Activated CD4-positive, alpha-beta T cell treated with anti-CD3 and anti-CD28 coated beads, Interleukin-2, Interleukin-6, amounts not matched to agents 100 ng/mL and 50 ng/mL, durations not matched to agents 16 hours and 8 hours (primary cell): ENCODE measurements around the gene PPP1R13B.

ENCODE experiments used
- DNase-seq: peaks from one replicate; pipeline ENCODE4 v3.0.0-alpha.2; 2020

Gene PPP1R13B

DNA sequence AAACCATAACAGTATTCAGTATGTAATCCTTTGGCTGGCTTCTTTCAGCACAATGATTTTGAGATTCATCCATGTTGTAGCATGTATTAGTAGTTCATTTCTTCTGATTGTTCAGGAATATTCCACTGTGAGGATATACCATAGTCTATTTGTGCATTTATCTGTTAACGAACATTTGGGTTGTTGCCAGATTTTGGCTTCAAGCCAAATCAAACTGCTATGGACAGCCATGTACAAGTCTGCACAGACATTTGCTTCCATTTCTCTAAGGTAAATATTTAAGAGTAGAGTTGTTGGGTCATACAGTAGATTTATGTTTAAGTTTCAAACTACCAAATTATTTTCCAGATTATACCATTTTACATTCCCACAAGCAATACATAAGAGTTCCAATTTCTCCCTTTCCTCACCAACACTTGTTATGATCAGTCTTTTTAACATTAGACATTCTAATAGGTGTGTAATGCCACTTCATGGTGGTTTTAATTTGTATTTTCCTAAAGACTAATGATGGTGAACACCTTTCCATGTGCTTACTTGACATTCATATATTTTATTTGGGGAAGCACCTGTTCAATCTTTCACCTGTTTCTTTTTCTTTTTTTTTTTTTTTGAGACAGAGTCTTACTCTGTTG is 75.2 kb downstream of the PPP1R13B start:
- no peak for DNase-seq

DNA sequence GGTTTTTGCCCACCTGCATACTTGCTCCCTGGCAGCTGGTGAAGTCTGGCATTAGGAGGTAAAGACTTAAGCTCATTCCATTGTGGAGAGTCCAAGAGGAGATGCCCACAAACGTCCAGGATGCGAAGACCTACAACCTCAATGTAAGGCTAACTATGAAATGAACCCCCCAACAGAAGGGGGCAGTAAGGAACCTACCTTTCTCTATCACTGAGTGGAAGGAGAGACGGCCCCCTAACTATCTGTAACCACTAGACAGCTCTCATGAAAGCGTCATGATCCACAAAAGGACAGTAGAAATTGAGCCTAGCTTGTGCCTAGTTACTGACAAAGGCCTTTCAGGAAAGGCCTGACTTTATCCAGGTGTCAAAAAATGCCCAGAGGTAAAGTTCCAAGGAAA is 76.5 kb downstream of the PPP1R13B start:
- no peak for DNase-seq

GRCh38 chr14:103770500-103770899 is 76.9 kb downstream of the PPP1R13B start:
- DNase-seq = no peak

DNA sequence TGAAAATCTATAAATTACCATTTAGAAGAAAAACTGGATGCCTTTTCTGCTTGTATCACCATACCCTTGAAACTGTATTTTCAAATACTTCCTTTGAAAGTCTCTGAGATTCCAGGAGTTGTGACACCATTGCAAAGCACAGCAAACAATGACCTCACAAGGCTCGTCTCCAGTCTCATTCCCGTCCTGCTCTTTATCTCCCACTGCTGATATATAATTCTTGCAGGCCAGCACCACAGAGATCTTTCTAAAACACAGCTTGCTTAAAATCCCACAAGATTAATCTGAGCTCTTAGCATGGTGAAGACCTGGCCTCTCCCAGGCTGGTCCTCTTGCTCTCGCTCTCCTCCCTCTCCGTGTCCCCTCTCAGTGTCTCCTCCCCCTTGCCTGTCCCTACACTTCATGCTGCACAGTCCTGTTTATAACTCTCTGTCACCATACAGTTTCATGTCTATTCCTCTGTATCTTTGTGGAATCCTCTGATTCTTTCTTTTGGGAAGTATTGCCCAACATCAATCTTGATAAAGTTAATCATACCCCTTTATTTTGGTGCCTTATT is 80.0 kb downstream of the PPP1R13B start:
- DNase-seq = no peak

DNA sequence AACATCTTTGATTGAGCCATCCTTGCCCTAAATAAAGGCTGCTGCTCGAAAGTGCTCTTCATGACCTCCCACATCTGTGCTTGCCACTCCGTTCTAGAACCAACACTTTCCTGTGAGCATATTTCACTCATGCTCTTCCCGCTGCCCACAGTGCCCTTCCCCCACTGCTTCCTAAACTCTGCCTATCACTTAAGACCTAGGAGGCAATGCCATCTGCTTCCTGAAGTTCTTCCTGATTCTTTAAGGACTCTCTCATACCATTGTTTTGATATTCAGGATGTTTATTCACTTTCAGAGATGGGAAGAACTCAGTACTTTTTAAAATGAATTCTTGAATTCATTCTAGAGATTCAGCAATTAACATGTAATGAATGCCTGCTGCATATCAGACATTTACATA is 81.8 kb downstream of the PPP1R13B start:
- no peak for DNase-seq

GRCh38 chr14:103763730-103764488 is 83.5 kb downstream of the PPP1R13B start:
- DNase-seq = peak; percentile 20

GRCh38 chr14:103762541-103762940 is 84.8 kb downstream of the PPP1R13B start:
- DNase-seq = no peak

- DNase-seq = no peak
These were observed 85.3 kb downstream of the PPP1R13B start for GRCh38 chr14:103762036-103762435.

DNA sequence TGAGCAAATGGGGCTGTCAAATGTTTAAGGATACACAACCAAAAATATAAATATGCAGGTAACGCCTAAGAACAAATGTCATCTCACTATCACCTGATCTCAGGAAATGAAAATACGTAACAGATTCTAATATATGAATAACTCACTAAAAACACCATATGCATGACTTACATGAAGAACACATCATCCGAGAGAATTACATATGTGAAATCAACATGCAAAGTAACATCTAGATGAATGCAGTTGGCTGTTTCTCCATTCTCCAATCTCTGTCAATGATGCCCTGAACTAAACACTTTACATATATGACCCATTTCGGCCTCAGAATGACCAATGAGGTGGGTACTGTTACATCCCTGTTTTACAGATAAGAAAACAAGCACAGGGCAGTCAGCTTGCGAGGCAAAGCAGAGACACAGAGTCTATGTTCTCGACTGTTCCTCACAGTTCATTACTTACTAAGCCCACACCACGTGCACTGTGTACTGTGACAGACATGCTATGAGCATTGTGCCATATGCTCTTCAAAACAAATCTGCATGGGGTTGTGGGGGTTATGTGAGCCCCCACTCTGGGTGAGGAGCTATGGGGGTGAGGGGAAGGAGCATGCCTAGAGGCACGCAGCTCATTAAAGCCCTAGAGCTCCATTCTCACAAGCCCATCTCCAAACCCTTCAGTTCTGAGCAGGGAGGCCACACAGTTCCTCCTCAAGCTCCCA is 89.2 kb downstream of the PPP1R13B start:
- no peak for DNase-seq

GRCh38 chr14:103755060-103755459 is 92.3 kb downstream of the PPP1R13B start:
- no peak for DNase-seq

GRCh38 chr14:103753774-103754173 is 93.6 kb downstream of the PPP1R13B start:
- DNase-seq = no peak

GRCh38 chr14:103749860-103750259 is 97.5 kb downstream of the PPP1R13B start:
- DNase-seq = no peak

- no peak for DNase-seq
These were observed 97.9 kb downstream of the PPP1R13B start for GRCh38 chr14:103749452-103749851.

DNA sequence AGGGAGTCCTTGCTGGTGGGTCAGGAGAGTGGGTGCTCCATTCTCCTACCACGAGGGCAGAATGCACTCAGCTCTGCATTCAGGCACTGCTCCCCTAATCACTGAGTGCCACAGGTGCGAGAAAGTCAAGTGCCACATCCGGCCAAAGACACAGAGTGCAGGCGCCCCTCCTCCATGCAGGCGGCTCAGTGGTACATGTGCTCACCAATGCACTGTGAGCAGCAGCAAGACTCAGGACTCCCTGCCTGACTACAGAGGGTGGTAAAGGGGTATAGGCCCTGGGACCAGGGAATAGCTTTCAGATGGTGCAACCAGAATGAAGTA is 98.9 kb downstream of the PPP1R13B start:
- peak; percentile 64 for DNase-seq

GRCh38 chr14:103746701-103747100 is 100.7 kb downstream of the PPP1R13B start:
- no peak for DNase-seq

DNA sequence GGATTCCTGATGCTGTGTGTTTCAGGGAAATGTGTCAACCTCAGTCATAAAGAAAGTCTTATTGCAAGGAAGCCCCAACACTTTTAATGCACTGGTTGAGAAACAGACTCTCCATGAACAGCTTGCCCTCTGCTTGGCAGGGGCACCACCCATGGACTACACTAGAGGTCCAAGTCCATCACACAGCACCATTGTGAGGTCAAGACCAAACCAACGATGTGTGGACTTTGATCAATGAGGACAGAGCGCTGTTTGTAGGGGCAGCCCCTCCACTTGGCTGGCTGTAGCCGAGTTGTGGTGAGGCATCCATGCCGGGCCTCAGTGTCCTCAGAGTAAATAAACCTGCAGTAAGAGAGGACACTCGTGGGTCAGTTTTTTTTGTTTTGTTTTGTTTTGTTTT is 102.0 kb downstream of the PPP1R13B start:
- DNase-seq = no peak

GRCh38 chr14:103744621-103745395 is 102.6 kb downstream of the PPP1R13B start:
- no peak for DNase-seq

- DNase-seq = no peak
These were observed 103.7 kb downstream of the PPP1R13B start for GRCh38 chr14:103743691-103744090.

DNA sequence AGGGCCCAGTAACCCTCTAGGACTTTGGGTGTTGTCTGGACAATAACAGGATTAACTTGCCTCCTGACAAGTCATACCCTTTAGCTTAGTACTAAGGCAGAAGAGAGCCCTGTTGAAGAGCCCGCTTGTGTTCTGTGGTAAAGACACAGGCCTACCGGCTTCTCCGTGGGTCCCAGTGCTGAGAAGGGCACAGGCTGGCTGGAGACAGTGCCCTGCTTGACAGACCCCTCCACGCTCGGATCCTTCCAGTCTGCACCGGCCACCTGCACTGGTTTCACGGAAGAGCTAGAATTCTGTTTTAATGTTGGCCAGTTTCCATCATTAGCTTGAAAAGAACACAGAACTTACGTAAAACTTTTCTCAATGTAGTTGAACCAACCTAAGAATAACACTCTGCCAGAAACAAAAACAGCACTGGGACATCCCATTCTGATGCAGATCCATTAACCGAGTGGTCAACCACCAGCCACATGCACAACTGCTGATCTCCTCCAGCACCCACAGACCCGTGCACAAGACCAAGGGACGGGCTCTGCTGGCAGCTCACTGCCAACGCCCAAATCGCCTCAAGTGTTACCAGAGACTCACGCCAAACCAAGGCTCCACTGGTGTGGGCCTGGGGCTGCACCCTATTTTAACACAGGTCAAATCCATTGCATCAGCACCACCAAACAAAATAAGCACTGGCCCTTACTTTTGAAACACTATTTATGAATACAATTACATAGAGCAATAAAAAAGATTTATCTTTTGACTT is 104.7 kb downstream of the PPP1R13B start:
- no peak for DNase-seq

- no peak for DNase-seq
These were observed 105.5 kb downstream of the PPP1R13B start for GRCh38 chr14:103741876-103742275.

DNA sequence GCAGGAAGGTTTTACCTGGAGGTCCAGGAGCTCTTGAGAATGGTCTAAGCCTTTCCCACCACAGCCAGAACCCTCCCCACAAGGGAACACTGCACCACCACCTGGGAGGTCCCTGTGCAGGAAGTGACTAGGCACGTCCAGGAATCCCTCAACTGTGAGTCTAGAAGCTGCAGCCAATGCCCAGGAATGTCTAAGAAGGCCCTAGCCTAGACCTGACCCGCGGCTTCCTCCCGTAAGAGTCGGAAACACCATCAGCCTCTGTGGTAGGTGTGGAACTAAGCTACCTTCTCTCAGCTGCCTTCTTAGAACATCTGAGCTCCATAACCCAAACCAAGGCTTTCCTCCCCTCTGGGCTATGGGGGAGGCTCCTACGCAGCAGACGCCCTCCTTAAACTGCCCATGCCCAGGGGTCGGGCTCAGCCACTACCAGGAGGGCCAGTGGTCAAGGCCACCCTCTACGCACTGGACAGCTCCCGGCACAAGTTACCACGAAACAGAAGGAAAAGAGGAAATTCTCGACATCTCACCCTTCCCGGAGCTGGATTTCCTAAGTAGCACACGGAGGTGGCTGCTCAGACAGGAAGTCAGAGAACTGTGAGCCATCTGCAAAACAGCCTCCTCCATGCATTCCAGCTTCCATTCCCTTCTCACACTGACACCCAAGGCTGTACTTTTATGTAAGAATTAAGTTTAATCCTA is 106.2 kb downstream of the PPP1R13B start:
- no peak for DNase-seq
